Lower lobe of right lung (tissue), 2 donors: ENCODE results near the gene TTC28. TPM values are rescaled to one million over a fixed set of nuclear protein-coding genes. Genes with fewer than 3 reads are reported as not detected.
"Not testable (repeated sequence)": the region's sequence is repeated elsewhere in the genome, so short reads cannot be mapped to it uniquely, and the experiment has no call there.

Source experiments
- ATAC-seq, 2 donors: fragments of 200-7000 bp; cut with Tn5 transposase; one replicate each; pipeline ENCODE4 v1.9.1; 2020 to 2022; ENCODE audit warnings: mild to moderate bottlenecking in 2 of 2, moderate library complexity in 2 of 2
- DNase-seq: peaks from one replicate; pipeline ENCODE4 v3.0.0-alpha.2; 2020
- H3K27ac ChIP-seq: fragments of 200-600 bp; one replicate; pipeline ENCODE4 v1.8.0; 2022
- H3K27me3 ChIP-seq: fragments of 200-600 bp; one replicate; pipeline ENCODE4 v1.8.0; 2022; ENCODE audit warnings: low read depth
- H3K36me3 ChIP-seq: fragments of 200-600 bp; one replicate; pipeline ENCODE4 v1.8.0; 2022; ENCODE audit warnings: mild to moderate bottlenecking
- H3K4me1 ChIP-seq: fragments of 200-600 bp; one replicate; pipeline ENCODE4 v1.8.0; 2022
- H3K4me3 ChIP-seq: fragments of 200-600 bp; one replicate; pipeline ENCODE4 v1.8.0; 2022; ENCODE audit warnings: mild to moderate bottlenecking
- H3K9me3 ChIP-seq: fragments of 200-600 bp; one replicate; pipeline ENCODE4 v1.8.0; 2022
- CTCF ChIP-seq: fragments of 200-600 bp; IDR thresholded peaks from one replicate; pipeline ENCODE4 v1.8.0; 2022; ENCODE audit warnings: antibody characterized with exemption, mild to moderate bottlenecking
- intact Hi-C: fragments of 100-400 bp; cut with DNase I; formaldehyde crosslinking; loops from one replicate; pipeline ENCODE4 v1.11.0; 2022
- total RNA-seq: library from RNA; stranded (reverse); fragmentation: NEBNext Ultra II Directional; extraction: Animal tissue kit (Norgen Biotek cat#: 25700); gene quantifications from one replicate; pipeline ENCODE4 v1.2.1, GENCODE V29; 2021
- donor health status: DM: no; HTN: yes; CAD: no; lungs with severe emphysema.

TTC28 gene
- total RNA-seq, 1 donor from 2014 or later = 39.6 TPM

GRCh38 chr22:28464127-28464526 lies 215.5 kb downstream of the TTC28 start:
- H3K27ac ChIP-seq = no peak overlapping the region
- TF ChIP-seq CTCF = no peak
- H3K27me3 ChIP-seq = no peaks in the 10 kb centered on the region
- no peaks in the 10 kb centered on the region for H3K4me1 ChIP-seq
- no peak overlapping the region for H3K4me3 ChIP-seq
- DNase-seq = no peak
- intact Hi-C loops = no loop called here
- ATAC-seq = no peak
- H3K9me3 ChIP-seq = no peaks in the 10 kb centered on the region
- H3K36me3 ChIP-seq = no peaks in the 10 kb centered on the region

DNA sequence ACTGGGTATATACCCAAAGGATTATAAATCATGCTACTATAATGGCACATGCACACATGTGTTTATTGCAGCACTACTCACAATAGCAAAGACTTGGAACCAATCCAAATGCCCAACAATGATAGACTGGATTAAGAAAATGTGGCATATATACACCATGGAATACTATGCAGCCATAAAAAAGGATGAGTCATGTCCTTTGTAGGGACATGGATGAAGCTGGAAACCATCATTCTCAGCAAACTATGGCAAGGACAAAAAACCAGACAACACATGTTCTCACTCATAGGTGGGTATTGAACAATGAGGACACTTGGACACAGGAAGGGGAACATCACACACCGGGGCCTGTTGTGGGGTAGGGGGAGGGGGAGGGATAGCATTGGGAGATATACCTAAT lies 216.2 kb downstream of the TTC28 start:
- H3K4me3 ChIP-seq, ATAC-seq, H3K36me3 ChIP-seq, intact Hi-C loops, DNase-seq, H3K27ac ChIP-seq, H3K9me3 ChIP-seq, H3K4me1 ChIP-seq, H3K27me3 ChIP-seq: not testable (repeated sequence)

DNA sequence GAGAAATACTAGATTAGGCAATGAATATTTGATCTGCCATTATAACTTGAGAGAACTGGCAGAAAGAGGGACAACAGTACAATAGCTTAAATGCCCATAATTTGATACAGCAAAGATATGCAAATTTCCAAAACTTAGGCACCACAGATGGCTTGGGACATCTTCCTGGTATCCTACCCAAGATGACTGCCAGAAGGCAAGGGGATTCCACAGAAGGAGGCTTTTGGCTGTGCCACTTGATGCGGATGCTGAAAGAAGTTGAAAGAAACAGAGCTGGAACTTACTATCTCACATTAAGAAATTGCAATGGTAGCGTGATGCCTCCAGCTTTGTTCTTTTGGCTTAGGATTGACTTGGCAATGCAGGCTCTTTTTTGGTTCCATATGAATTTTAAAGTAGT lies 216.7 kb downstream of the TTC28 start:
- DNase-seq (no peak), ATAC-seq (no peak)
- TF ChIP-seq CTCF = no peak
- Histone ChIP-seq H3K4me1 (no peaks in the 10 kb centered on the region), H3K27ac (no peak overlapping the region), H3K27me3 (no peaks in the 10 kb centered on the region), H3K4me3 (no peak overlapping the region), H3K36me3 (no peaks in the 10 kb centered on the region), H3K9me3 (no peaks in the 10 kb centered on the region)
- intact Hi-C loops = no loop called here

DNA sequence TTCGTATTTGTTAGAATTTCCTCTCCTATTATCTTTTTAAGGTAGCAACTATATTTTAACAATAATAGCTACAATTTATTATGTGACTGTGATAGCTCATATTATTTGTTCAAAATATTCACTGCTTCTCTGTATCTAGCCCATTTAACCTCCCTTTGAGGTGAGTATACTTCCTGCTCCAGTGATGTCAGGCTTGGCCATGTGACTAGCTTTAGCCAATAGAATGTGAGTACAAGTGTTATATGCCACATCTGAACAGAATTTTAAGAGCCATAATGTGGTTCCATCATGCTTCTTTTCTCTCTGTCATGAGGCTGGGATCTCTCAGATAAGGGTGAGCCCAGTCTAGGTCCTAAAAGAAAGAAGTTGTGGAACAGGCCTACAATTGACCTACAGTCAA lies 217.6 kb downstream of the TTC28 start:
- TF ChIP-seq CTCF = no peak
- Histone ChIP-seq H3K4me3 (no peak overlapping the region), H3K27me3 (no peaks in the 10 kb centered on the region), H3K27ac (no peak overlapping the region), H3K9me3 (no peaks in the 10 kb centered on the region), H3K4me1 (no peaks in the 10 kb centered on the region), H3K36me3 (no peaks in the 10 kb centered on the region)
- intact Hi-C loops = no loop called here
- ATAC-seq = no peak
- no peak for DNase-seq

GRCh38 chr22:28454431-28455064 lies 225.1 kb downstream of the TTC28 start:
- no peaks in the 10 kb centered on the region for H3K9me3 ChIP-seq
- H3K4me3 ChIP-seq = no peak overlapping the region
- no peak for DNase-seq
- no peaks in the 10 kb centered on the region for H3K27me3 ChIP-seq
- no peaks in the 10 kb centered on the region for H3K36me3 ChIP-seq
- no peak overlapping the region for H3K27ac ChIP-seq
- no peaks in the 10 kb centered on the region for H3K4me1 ChIP-seq
- no peak for TF ChIP-seq CTCF
- no peak for ATAC-seq
- intact Hi-C loops = no loop called here

DNA sequence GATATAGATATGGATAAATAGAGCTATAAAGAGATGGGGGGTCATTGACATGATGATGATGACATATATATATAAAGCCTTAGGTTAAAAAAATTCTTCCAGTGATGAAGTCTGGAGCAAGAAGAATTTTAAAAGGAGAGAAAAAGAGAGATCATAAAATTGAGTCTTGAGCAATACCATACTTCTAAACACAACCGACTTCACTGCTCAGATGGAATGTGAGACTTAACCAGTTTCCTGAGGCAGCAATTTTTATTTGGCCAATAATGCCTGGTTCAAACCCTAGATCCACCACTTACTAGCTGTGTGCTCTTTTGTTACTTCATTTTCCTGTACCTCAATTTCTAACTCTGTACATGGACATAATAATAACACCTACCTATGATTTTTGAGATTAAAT lies 229.5 kb downstream of the TTC28 start:
- no peak for TF ChIP-seq CTCF
- DNase-seq = no peak
- intact Hi-C loops = no loop called here

More for the DNA sequence above, 229.5 kb downstream of the TTC28 start:
- no peak overlapping the region for H3K27ac ChIP-seq
- H3K27me3 ChIP-seq = no peaks in the 10 kb centered on the region
- no peaks in the 10 kb centered on the region for H3K4me1 ChIP-seq
- no peaks in the 10 kb centered on the region for H3K9me3 ChIP-seq
- ATAC-seq = no peak
- no peak overlapping the region for H3K4me3 ChIP-seq
- H3K36me3 ChIP-seq = no peaks in the 10 kb centered on the region
